Tibial artery (tissue), 4 donors: ENCODE results near the gene NTRK3.

Experiments
- DNase-seq, 2 donors: peaks; one replicate each; pipeline ENCODE4 v3.0.0-alpha.2; 2019
- H3K27ac ChIP-seq, 2 donors: fragments of 200-600 bp; sonication (generic) in 1 of 2; 1 replicate in 1 of 2; 2 replicates in 1 of 2; pipeline ENCODE4 v1.5.1; 2018 to 2019; ENCODE audit warnings: mild to moderate bottlenecking in 1 of 2
- H3K27me3 ChIP-seq, 2 donors: fragments of 200-600 bp; sonication (generic) in 1 of 2; one replicate each; pipeline versions ENCODE4 v1.5.1 to v1.6.0; 2016 to 2019
- H3K36me3 ChIP-seq, 3 donors: fragments of 200-600 bp; sonication (generic) in 2 of 3; one replicate each; pipeline ENCODE4 v1.5.1; 2016 to 2019; ENCODE audit warnings: mild to moderate bottlenecking in 2 of 3
- H3K4me1 ChIP-seq, 4 donors: fragments of 200-600 bp; sonication (generic) in 2 of 4; 1 replicate in 3 of 4; 2 replicates in 1 of 4; pipeline ENCODE4 v1.5.1; 2016 to 2019
- H3K4me3 ChIP-seq, 2 donors: fragments of 200-600 bp; sonication (generic) in 1 of 2; 1 replicate in 1 of 2; 2 replicates in 1 of 2; pipeline ENCODE4 v1.5.1; 2018 to 2019; ENCODE audit warnings: mild to moderate bottlenecking in 2 of 2
- H3K9me3 ChIP-seq, 3 donors: fragments of 200-600 bp; sonication (generic) in 1 of 3; one replicate each; pipeline ENCODE4 v1.5.1; 2016 to 2019
- CTCF ChIP-seq, 2 experiments: fragments of 200-600 bp in 1 of 2; fragments of 450-650 bp in 1 of 2; IDR thresholded peaks; one replicate each; pipeline ENCODE4 v1.5.1; 2017 to 2019; ENCODE audit warnings: antibody characterized with exemption in 2 of 2, mild to moderate bottlenecking in 1 of 2, moderate library complexity in 1 of 2
- intact Hi-C: fragments of 100-400 bp; cut with DNase I; formaldehyde crosslinking; loops from one replicate; pipeline ENCODE4 v1.15.0; 2023; ENCODE audit warnings: low total_unique reads

Gene NTRK3

GRCh38 chr15:88077296-88078020 lies 179.1 kb downstream of the NTRK3 start:
- Histone ChIP-seq H3K27me3 (no peaks in the 10 kb centered on the region), H3K4me1 (peaks cover 0 to 60% (median 29%) of the 10 kb centered on the region in 4 donors), H3K9me3 (no peaks in the 10 kb centered on the region), H3K4me3 (no peak overlapping the region), H3K36me3 (no peaks in the 10 kb centered on the region), H3K27ac (peak overlapping the region; percentile 76 to 77)
- intact Hi-C loops: loop anchor here (5.0 kb wide), 1 partner anchor 170 kb away; no protein-coding TSS in a partner anchor
- peak in 1 of 2 donors; percentile 78 for DNase-seq
- no peak for TF ChIP-seq CTCF (IDR thresholded peaks at IDR 0.05)

GRCh38 chr15:88076328-88076727 lies 180.2 kb downstream of the NTRK3 start:
- Histone ChIP-seq H3K27me3 (no peaks in the 10 kb centered on the region), H3K36me3 (no peaks in the 10 kb centered on the region), H3K27ac (peak overlapping the region; percentile 76 to 77), H3K4me1 (peaks cover 0 to 57% (median 24%) of the 10 kb centered on the region in 4 donors), H3K9me3 (no peaks in the 10 kb centered on the region), H3K4me3 (no peak overlapping the region)
- no peak for DNase-seq
- intact Hi-C loops: loop anchor here (5.0 kb wide), 1 partner anchor 171 kb away; no protein-coding TSS in a partner anchor
- TF ChIP-seq CTCF (IDR thresholded peaks at IDR 0.05): no peak

GRCh38 chr15:88075102-88075501 lies 181.4 kb downstream of the NTRK3 start:
- Histone ChIP-seq H3K27ac (peak overlapping the region; percentile 35 to 77), H3K27me3 (no peaks in the 10 kb centered on the region), H3K4me1 (peaks cover 0 to 46% (median 17%) of the 10 kb centered on the region in 4 donors), H3K9me3 (no peaks in the 10 kb centered on the region), H3K36me3 (no peaks in the 10 kb centered on the region), H3K4me3 (no peak overlapping the region)
- intact Hi-C loops: loop anchor here (5.0 kb wide), 1 partner anchor 172 kb away; no protein-coding TSS in a partner anchor
- DNase-seq: no peak
- no peak for TF ChIP-seq CTCF (IDR thresholded peaks at IDR 0.05)

GRCh38 chr15:88074386-88074785 lies 182.2 kb downstream of the NTRK3 start:
- DNase-seq: no peak

GRCh38 chr15:88073391-88073691 lies 183.2 kb downstream of the NTRK3 start:
- intact Hi-C loops: no loop called here
- Histone ChIP-seq H3K4me1 (peaks cover 0 to 39% (median 17%) of the 10 kb centered on the region in 4 donors), H3K36me3 (no peaks in the 10 kb centered on the region), H3K9me3 (no peaks in the 10 kb centered on the region), H3K27me3 (no peaks in the 10 kb centered on the region), H3K27ac (no peak overlapping the region), H3K4me3 (no peak overlapping the region)
- TF ChIP-seq CTCF (IDR thresholded peaks at IDR 0.05): no peak
- no peak for DNase-seq

More at GRCh38 chr15:88074386-88074785, 182.2 kb downstream of the NTRK3 start:
- H3K4me3 ChIP-seq: no peak overlapping the region
- intact Hi-C loops: no loop called here
- no peak for TF ChIP-seq CTCF (IDR thresholded peaks at IDR 0.05)
- H3K9me3 ChIP-seq: no peaks in the 10 kb centered on the region
- no peaks in the 10 kb centered on the region for H3K27me3 ChIP-seq
- no peak overlapping the region for H3K27ac ChIP-seq
- H3K4me1 ChIP-seq: peaks cover 0 to 44% (median 17%) of the 10 kb centered on the region in 4 donors
- H3K36me3 ChIP-seq: no peaks in the 10 kb centered on the region
